HAP-1 (cell line): ENCODE data around the gene MRPL18.

ENCODE experiments used
- DNase-seq, 2 experiments: peaks; one replicate each; pipeline ENCODE4 v3.0.0-alpha.2; 2016 to 2020; ENCODE audit warnings: low spot score in 2 of 2
- H3K27me3 ChIP-seq: fragments of 250-450 bp; sonication (Bioruptor Pico); 2 replicates; pipeline ENCODE4 v1.5.1; 2020; ENCODE audit warnings: low read depth, mild to moderate bottlenecking, moderate library complexity
- H3K36me3 ChIP-seq: fragments of 250-450 bp; sonication (Bioruptor Pico); replicated peaks from 2 replicates; pipeline ENCODE4 v1.5.1; 2020; ENCODE audit warnings: mild to moderate bottlenecking
- H3K4me1 ChIP-seq: fragments of 250-450 bp; sonication (Bioruptor Pico); 2 replicates; pipeline ENCODE4 v1.5.1; 2020; ENCODE audit warnings: mild to moderate bottlenecking
- H3K4me3 ChIP-seq: fragments of 250-450 bp; sonication (Bioruptor Pico); 2 replicates; pipeline ENCODE4 v1.5.1; 2020; ENCODE audit warnings: mild to moderate bottlenecking, moderate library complexity
- H3K9me3 ChIP-seq: fragments of 250-450 bp; sonication (Bioruptor Pico); 2 replicates; pipeline ENCODE4 v1.5.1; 2020; ENCODE audit warnings: mild to moderate bottlenecking, moderate library complexity
- in situ Hi-C: fragments of 300-500 bp; cut with MboI; formaldehyde crosslinking; loops from 3 replicates; pipeline ENCODE4 v1.14.3; 2020; ENCODE audit warnings: low sequenced_read_pairs, inconsistent platforms, mixed read lengths

MRPL18 gene

DNA sequence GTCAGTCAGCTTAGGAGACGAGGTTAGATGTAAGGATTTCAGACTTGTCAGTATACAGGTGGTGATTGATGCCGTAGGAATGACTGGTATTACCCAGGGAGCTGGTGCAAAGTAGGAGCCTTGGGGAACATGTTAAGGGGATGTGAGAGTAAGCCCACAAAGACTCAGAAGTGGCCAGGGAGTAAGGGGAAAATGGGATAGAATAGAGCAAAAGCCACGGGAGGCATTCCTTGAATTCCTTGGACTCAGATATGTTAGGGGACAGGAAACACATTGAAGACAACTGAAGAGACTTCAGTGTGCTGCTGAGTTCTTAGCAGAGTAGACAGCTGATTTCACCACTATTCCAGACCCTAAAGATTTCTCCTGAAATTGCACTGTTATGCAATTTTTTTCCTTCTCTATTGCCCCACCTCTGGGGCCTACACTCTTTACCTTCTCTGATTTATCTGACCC lies 29.6 kb upstream of the MRPL18 start:
- Histone ChIP-seq H3K4me1 (peaks cover 13% of the 10 kb centered on the region), H3K27me3 (no peaks in the 10 kb centered on the region), H3K9me3 (no peaks in the 10 kb centered on the region), H3K36me3 (peaks cover 46% of the 10 kb centered on the region), H3K4me3 (peak overlapping the region; percentile 90)
- DNase-seq: peak; percentile 39 to 41
- in situ Hi-C loops: no loop called here

GRCh38 chr6:159761129-159761872 lies 29.0 kb upstream of the MRPL18 start:
- DNase-seq: peak in 1 of 2 experiments; percentile 25
- Histone ChIP-seq H3K9me3 (no peaks in the 10 kb centered on the region), H3K4me3 (peak overlapping the region; percentile 90), H3K36me3 (peaks cover 46% of the 10 kb centered on the region), H3K27me3 (no peaks in the 10 kb centered on the region), H3K4me1 (peaks cover 13% of the 10 kb centered on the region)
- in situ Hi-C loops: no loop called here

GRCh38 chr6:159761873-159762680 lies 28.2 kb upstream of the MRPL18 start, which contains the start of gene ACAT2:
Gene ACAT2, plus strand, starts transcription at chr6:159762045. Its CDS starts 43 bp downstream, at chr6:159762088.
- H3K4me3 ChIP-seq: peak within 1 kb of the TSS; percentile 90
- peaks cover 48% of the 10 kb centered on the region for H3K36me3 ChIP-seq
- peaks cover 13% of the 10 kb centered on the region for H3K4me1 ChIP-seq
- no peaks in the 10 kb centered on the region for H3K27me3 ChIP-seq
- no peaks in the 10 kb centered on the region for H3K9me3 ChIP-seq
- peak; percentile 96 to 97 for DNase-seq
- in situ Hi-C loops: no loop called here

- peaks cover 55% of the 10 kb centered on the region for H3K36me3 ChIP-seq
- peak overlapping the region; percentile 90 for H3K4me3 ChIP-seq
- no peaks in the 10 kb centered on the region for H3K27me3 ChIP-seq
- H3K4me1 ChIP-seq: peaks cover 13% of the 10 kb centered on the region
- H3K9me3 ChIP-seq: no peaks in the 10 kb centered on the region
- DNase-seq: no peak
- in situ Hi-C loops: no loop called here
Measured at GRCh38 chr6:159762681-159763293, 27.5 kb upstream of the MRPL18 start.

DNA sequence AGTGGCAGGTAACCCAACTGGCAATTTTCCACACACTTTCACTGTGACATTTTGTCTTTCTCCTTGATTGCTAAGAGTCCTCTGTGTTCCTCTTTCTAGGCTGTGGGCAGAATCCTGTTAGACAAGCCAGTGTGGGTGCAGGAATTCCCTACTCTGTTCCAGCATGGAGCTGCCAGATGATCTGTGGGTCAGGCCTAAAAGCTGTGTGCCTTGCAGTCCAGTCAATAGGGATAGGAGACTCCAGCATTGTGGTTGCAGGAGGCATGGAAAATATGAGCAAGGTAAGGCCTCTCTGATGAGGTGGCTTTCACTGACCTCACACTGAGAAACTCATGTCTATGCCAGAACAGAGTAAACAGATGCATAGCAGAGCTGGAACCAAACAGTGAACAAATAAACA lies 23.4 kb upstream of the MRPL18 start:
- no peaks in the 10 kb centered on the region for H3K27me3 ChIP-seq
- peaks cover 83% of the 10 kb centered on the region for H3K36me3 ChIP-seq
- no peak for DNase-seq
- no peaks in the 10 kb centered on the region for H3K9me3 ChIP-seq
- peaks cover 4% of the 10 kb centered on the region for H3K4me1 ChIP-seq
- no peak overlapping the region for H3K4me3 ChIP-seq
- in situ Hi-C loops: no loop called here

DNA sequence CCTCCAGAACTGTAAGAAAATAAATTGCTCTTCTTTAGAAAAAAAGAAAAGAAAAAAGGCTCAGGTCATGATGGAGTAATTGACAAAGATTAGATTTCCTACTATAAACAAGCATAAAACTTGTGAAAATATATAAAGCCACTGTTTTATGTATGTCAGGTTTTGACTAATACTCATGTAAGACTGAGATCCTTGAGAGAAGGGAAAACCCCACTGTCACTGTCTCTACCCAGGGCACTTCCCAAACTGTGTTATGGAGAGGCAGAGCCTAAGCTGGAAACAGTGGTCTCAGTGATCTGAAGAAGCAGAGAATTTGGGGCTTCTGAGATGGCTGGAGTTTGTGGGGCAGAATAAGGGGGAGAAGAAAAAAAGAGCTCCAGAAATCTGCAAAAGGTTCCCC lies 20.8 kb upstream of the MRPL18 start:
- no peak for DNase-seq
- H3K36me3 ChIP-seq: peaks cover 80% of the 10 kb centered on the region
- in situ Hi-C loops: no loop called here

GRCh38 chr6:159772196-159772595 lies 18.1 kb upstream of the MRPL18 start:
- in situ Hi-C loops: no loop called here
- no peaks in the 10 kb centered on the region for H3K9me3 ChIP-seq
- DNase-seq: no peak
- H3K4me3 ChIP-seq: no peak overlapping the region
- no peaks in the 10 kb centered on the region for H3K4me1 ChIP-seq
- H3K36me3 ChIP-seq: peaks cover 67% of the 10 kb centered on the region
- no peaks in the 10 kb centered on the region for H3K27me3 ChIP-seq

More for the DNA sequence above, 20.8 kb upstream of the MRPL18 start:
- H3K9me3 ChIP-seq: no peaks in the 10 kb centered on the region
- H3K4me3 ChIP-seq: no peak overlapping the region
- H3K4me1 ChIP-seq: no peaks in the 10 kb centered on the region
- no peaks in the 10 kb centered on the region for H3K27me3 ChIP-seq

DNA sequence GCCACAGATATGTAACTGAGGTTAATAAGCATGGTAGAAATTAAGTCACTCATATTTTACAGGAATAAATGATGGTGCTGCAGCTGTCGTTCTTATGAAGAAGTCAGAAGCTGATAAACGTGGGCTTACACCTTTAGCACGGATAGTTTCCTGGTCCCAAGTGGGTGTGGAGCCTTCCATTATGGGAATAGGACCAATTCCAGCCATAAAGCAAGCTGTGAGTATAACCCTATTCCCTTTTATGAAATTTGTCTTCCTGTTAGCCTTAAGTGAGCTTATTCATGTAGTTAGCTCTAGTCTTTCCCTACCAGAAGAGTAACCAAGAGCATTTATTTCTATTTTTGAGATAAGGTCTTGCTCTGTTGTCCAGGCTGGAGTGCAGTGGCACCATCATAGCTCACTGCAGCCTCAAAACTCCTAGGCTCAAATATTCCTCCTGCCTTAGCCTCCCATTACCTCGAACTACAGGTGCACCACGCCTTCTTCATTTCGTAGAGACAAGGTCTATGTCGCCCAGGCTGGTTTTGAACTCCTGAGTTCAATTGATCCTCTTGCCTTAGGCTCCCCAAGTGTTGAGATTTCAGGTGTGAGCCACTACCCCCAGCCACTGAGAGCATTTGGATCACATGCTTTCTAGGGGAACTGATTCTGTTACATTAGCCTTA lies 12.9 kb upstream of the MRPL18 start:
- Histone ChIP-seq H3K4me3 (no peak overlapping the region), H3K4me1 (no peaks in the 10 kb centered on the region; the same call in 1 of the 2 replicates), H3K36me3 (peaks cover 71% of the 10 kb centered on the region), H3K9me3 (no peaks in the 10 kb centered on the region), H3K27me3 (no peaks in the 10 kb centered on the region)
- DNase-seq: no peak
- in situ Hi-C loops: no loop called here

GRCh38 chr6:159778131-159778530 lies 12.1 kb upstream of the MRPL18 start:
- in situ Hi-C loops: no loop called here
- Histone ChIP-seq H3K4me3 (no peak overlapping the region), H3K27me3 (no peaks in the 10 kb centered on the region), H3K36me3 (peaks cover 77% of the 10 kb centered on the region), H3K4me1 (no peaks in the 10 kb centered on the region; the same call in 1 of the 2 replicates), H3K9me3 (no peaks in the 10 kb centered on the region)
- DNase-seq: no peak

- no peaks in the 10 kb centered on the region; the same call in 1 of the 2 replicates for H3K4me1 ChIP-seq
- H3K36me3 ChIP-seq: peaks cover 82% of the 10 kb centered on the region
- H3K4me3 ChIP-seq: no peak overlapping the region
- H3K27me3 ChIP-seq: no peaks in the 10 kb centered on the region
- DNase-seq: no peak
- no peaks in the 10 kb centered on the region for H3K9me3 ChIP-seq
- in situ Hi-C loops: no loop called here
Measured at GRCh38 chr6:159778542-159779103, 11.6 kb upstream of the MRPL18 start.

DNA sequence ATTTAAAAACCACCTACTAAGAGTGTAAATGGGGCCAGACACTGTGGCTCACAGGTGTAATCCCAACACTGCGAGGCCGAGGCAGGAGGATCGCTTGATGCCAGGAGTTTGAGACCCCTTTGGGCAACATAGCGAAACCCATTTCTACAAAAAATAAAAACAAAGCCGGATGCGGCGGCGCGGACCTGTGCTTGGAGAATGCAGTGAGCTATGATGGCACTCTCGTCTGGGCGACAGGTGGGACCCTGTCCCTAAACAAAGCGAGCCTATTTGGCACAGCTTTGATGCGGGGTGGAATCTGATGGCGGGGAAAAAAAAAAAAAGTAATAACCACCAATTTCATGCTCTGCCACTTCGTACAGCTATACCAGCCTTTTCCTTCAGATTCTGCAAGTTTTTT lies 2.0 kb upstream of the MRPL18 start:
- H3K36me3 ChIP-seq: peaks cover 60% of the 10 kb centered on the region
- H3K27me3 ChIP-seq: no peaks in the 10 kb centered on the region
- in situ Hi-C loops: no loop called here
- no peaks in the 10 kb centered on the region for H3K9me3 ChIP-seq
- no peak for DNase-seq
- H3K4me1 ChIP-seq: peaks cover 26% of the 10 kb centered on the region
- peak overlapping the region; percentile 89 for H3K4me3 ChIP-seq

DNA sequence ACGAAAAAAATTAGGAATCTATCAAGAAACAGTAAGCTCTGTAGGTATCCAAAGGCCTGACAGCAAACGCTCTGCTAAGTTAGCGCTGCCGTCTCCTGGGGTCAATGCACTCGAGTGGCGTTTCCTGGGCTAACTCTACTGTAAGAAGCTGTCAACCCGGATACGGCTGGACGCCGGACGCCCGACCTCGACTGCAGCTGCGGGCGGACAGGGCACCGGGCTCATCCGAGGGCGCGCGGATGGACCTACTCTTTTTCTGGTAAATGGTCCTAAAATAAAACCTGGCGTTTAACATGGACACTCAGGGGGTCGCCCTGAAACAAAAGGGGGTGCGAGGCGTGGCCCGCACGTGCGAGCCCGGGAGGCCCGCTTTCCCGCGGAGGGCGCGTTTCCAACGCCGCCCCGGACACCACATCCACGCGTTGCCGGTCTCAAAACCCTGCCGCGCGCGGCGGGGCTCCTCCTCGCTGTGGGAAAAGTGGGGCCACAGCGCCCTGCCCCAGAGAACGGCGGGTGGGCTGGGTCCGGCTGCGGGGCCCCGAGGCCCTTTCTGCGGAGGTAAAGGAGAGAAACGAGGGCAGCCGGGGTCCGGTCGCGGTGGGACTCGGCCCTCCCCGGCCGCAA lies 1.4 kb upstream of the MRPL18 start:
- Histone ChIP-seq H3K27me3 (no peaks in the 10 kb centered on the region), H3K9me3 (no peaks in the 10 kb centered on the region), H3K4me3 (peak overlapping the region; percentile 89), H3K4me1 (peaks cover 30% of the 10 kb centered on the region), H3K36me3 (peaks cover 60% of the 10 kb centered on the region)
- DNase-seq: peak in 1 of 2 experiments; percentile 51
- in situ Hi-C loops: no loop called here
